Thyroid gland (tissue), 4 donors: ENCODE measurements around the gene OCLN. TPM values are rescaled to one million over a fixed set of nuclear protein-coding genes. Genes with fewer than 3 reads are reported as not detected.
A peak's percentile ranks its signal among the peaks of the same experiment; 100 is the strongest.

ENCODE experiments used
- DNase-seq, 2 donors: peaks; one replicate each; pipeline ENCODE4 v3.0.0-alpha.2; 2019
- H3K27ac ChIP-seq, 3 donors: fragments of 200-600 bp; sonication (generic); 1 replicate in 2 of 3; 2 replicates in 1 of 3; pipeline ENCODE4 v1.5.1; 2016 to 2019; ENCODE audit warnings: mild to moderate bottlenecking in 1 of 3, moderate library complexity in 1 of 3
- H3K27me3 ChIP-seq: fragments of 200-600 bp; sonication (generic); one replicate; pipeline ENCODE4 v1.5.1; 2019
- H3K36me3 ChIP-seq, 2 donors: fragments of 200-600 bp; sonication (generic); one replicate each; pipeline ENCODE4 v1.5.1; 2016 to 2019
- H3K4me1 ChIP-seq, 2 donors: fragments of 200-600 bp; sonication (generic); one replicate each; pipeline ENCODE4 v1.5.1; 2017 to 2019
- H3K4me3 ChIP-seq, 3 donors: fragments of 200-600 bp; sonication (generic); replicated peaks in 1 of 3; 1 replicate in 2 of 3; 2 replicates in 1 of 3; pipeline ENCODE4 v1.5.1; 2016; ENCODE audit warnings: mild to moderate bottlenecking in 1 of 3
- H3K9me3 ChIP-seq: fragments of 200-600 bp; sonication (generic); one replicate; pipeline ENCODE4 v1.5.1; 2017
- POLR2A ChIP-seq, 2 donors: fragments of 450-650 bp; IDR thresholded peaks; one replicate each; pipeline ENCODE4 v1.6.1; 2017; ENCODE audit warnings: antibody characterized with exemption in 2 of 2, mild to moderate bottlenecking in 2 of 2, moderate library complexity in 1 of 2
- whole genome bisulfite sequencing, 2 donors: methylation state at CpG; one replicate each; pipeline ENCODE4 v1.1.5; 2017; 5-methylcytosine and 5-hydroxymethylcytosine counted together
- intact Hi-C: fragments of 100-400 bp; cut with DNase I; formaldehyde crosslinking; loops from one replicate; pipeline ENCODE4 v1.15.1; 2023
- total RNA-seq, 4 donors: library from RNA; depleted of rRNA; stranded (reverse); fragments of >200 nt; gene quantifications; one replicate each; pipeline ENCODE4 v1.2.3, GENCODE V29; 2016
- TF ChIP-seq, protein P1 (sequence below), 6 experiments: fragments of 200-600 bp in 3 of 6; fragments of 450-650 bp in 3 of 6; sonication (generic) in 3 of 6; IDR thresholded peaks; one replicate each; pipeline ENCODE4 v1.5.1; 2016 to 2019; ENCODE audit warnings: antibody characterized with exemption in 6 of 6, mild to moderate bottlenecking in 2 of 6, inconsistent platforms in 1 of 6, moderate library complexity in 1 of 6

OCLN gene
- total RNA-seq, 4 donors from 2014 or later = 148 to 248 (median 197) TPM

GRCh38 chr5:69502367-69502766 lies 9.8 kb downstream of the OCLN start:
- H3K36me3 ChIP-seq = no peaks in the 10 kb centered on the region
- no peaks in the 10 kb centered on the region for H3K9me3 ChIP-seq
- 40 to 50% methylated on average over 2 of the region's 2 CpGs for WGBS, 2 donors
- no peaks in the 10 kb centered on the region for H3K27me3 ChIP-seq
- intact Hi-C loops = no loop called here
- H3K27ac ChIP-seq = peak overlapping the region; percentile 73 to 86 (median 82)
- no peak overlapping the region for H3K4me3 ChIP-seq
- peaks cover 13 to 34% of the 10 kb centered on the region in 2 donors for H3K4me1 ChIP-seq
- no peak for DNase-seq
- TF ChIP-seq, protein P1, sequence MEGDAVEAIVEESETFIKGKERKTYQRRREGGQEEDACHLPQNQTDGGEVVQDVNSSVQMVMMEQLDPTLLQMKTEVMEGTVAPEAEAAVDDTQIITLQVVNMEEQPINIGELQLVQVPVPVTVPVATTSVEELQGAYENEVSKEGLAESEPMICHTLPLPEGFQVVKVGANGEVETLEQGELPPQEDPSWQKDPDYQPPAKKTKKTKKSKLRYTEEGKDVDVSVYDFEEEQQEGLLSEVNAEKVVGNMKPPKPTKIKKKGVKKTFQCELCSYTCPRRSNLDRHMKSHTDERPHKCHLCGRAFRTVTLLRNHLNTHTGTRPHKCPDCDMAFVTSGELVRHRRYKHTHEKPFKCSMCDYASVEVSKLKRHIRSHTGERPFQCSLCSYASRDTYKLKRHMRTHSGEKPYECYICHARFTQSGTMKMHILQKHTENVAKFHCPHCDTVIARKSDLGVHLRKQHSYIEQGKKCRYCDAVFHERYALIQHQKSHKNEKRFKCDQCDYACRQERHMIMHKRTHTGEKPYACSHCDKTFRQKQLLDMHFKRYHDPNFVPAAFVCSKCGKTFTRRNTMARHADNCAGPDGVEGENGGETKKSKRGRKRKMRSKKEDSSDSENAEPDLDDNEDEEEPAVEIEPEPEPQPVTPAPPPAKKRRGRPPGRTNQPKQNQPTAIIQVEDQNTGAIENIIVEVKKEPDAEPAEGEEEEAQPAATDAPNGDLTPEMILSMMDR (IDR thresholded peaks at IDR 0.05) = no peak
- no peak for TF ChIP-seq POLR2A (IDR thresholded peaks at IDR 0.05)

DNA sequence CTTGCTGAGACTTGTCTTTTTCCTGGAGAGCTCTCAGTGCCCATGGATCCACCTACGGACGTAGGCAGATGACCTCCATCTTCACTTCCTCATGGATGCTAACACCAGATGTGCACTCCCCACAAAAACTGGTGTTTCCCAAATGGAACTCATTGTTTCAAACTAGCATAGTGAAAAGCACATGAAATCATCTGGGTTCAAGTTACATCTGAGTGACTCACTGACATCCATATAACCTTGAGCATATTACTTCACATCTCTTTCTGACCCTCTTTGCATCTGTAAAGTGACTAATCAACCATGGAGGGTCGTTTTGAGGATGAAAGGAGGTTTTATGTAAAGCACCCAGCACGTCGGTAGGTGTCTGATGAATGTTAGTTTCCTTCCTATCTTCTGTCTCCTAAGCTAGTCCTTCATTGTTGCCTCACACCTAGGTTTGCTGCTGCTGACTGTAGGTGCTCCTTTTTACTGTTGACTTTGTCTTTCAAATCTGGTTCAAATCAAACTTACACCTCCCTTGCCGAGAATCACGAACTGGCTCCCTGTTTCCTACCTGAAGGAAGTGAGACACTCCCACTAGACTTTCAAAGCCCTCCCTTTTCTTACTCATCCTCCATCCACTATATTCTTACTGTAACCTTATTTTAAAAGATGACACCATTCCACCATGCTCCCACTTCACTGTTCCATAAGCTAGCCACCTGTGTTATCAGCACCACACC lies 10.3 kb downstream of the OCLN start:
- Histone ChIP-seq H3K36me3 (no peaks in the 10 kb centered on the region), H3K4me1 (peaks cover 13 to 34% of the 10 kb centered on the region in 2 donors), H3K4me3 (no peak overlapping the region), H3K27ac (peak overlapping the region; percentile 73 to 86 (median 82)), H3K9me3 (no peaks in the 10 kb centered on the region), H3K27me3 (no peaks in the 10 kb centered on the region)
- intact Hi-C loops = no loop called here
- DNase-seq = no peak
- TF ChIP-seq POLR2A (IDR thresholded peaks at IDR 0.05) = no peak
- TF ChIP-seq, protein P1 (IDR thresholded peaks at IDR 0.05) = no peak
- WGBS, 2 donors = 71 to 72% methylated on average over 7 of the region's 7 CpGs

DNA sequence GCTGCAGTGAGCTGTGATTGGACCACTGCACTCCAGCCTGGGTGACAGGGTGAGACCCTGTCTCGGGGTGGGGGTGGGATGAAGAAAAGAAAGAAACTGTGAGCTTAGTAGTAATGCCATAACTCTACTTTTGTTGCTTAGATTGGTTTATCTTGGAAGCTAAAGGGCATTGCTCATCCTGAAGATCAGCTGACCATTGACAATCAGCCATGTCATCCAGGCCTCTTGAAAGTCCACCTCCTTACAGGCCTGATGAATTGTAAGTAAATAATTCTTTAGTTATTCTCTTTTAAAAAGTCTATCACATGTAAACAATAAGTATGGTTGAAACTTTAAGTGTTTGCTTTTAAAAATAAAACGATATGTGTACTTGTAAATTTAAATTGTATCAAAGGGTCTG lies 11.4 kb downstream of the OCLN start:
- Histone ChIP-seq H3K27ac (peak overlapping the region in 2 of 3 donors; percentile 82 to 86), H3K4me3 (no peak overlapping the region), H3K4me1 (peaks cover 13 to 33% of the 10 kb centered on the region in 2 donors), H3K27me3 (no peaks in the 10 kb centered on the region), H3K9me3 (no peaks in the 10 kb centered on the region), H3K36me3 (peaks cover 0 to under 1% of the 10 kb centered on the region in 2 donors)
- TF ChIP-seq, protein P1 (IDR thresholded peaks at IDR 0.05) = no peak
- no peak for TF ChIP-seq POLR2A (IDR thresholded peaks at IDR 0.05)
- 87 to 89% methylated on average over 2 of the region's 2 CpGs for WGBS, 2 donors
- intact Hi-C loops = no loop called here
- no peak for DNase-seq

DNA sequence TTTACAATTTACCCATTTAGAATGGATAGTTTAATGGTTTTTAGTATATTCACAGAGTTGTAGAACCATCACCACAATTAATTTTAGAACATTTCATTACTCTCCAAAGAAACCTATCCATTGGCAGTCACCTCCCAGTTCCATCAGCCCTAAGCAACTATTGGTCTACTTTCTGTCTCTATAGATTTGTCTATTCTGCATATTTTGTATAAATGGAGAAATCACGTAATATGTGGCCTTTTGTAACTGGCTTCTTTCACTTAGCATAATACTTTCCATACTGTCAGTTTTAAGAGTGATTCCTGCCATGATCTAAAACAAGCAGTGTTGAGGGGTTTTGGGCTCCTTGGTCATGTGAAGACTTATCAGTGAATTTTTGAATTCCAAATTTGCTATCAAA lies 12.7 kb downstream of the OCLN start:
- no peaks in the 10 kb centered on the region for H3K27me3 ChIP-seq
- DNase-seq = no peak
- peaks cover 6 to 8% of the 10 kb centered on the region in 2 donors for H3K36me3 ChIP-seq
- H3K9me3 ChIP-seq = no peaks in the 10 kb centered on the region
- intact Hi-C loops = no loop called here
- H3K4me1 ChIP-seq = peaks cover 13 to 29% of the 10 kb centered on the region in 2 donors
- WGBS, 2 donors = 96 to 98% methylated on average over 1 of the region's 1 CpG
- H3K27ac ChIP-seq = peak overlapping the region in 1 of 3 donors; percentile 24
- no peak overlapping the region for H3K4me3 ChIP-seq
- TF ChIP-seq POLR2A (IDR thresholded peaks at IDR 0.05) = no peak
- TF ChIP-seq, protein P1 (IDR thresholded peaks at IDR 0.05) = no peak

GRCh38 chr5:69509212-69509611 lies 16.6 kb downstream of the OCLN start:
- intact Hi-C loops = no loop called here
- TF ChIP-seq POLR2A (IDR thresholded peaks at IDR 0.05) = no peak
- TF ChIP-seq, protein P1 (IDR thresholded peaks at IDR 0.05) = no peak
- WGBS, 2 donors = 93 to 97% methylated on average over 6 of the region's 6 CpGs

More at GRCh38 chr5:69509212-69509611, 16.6 kb downstream of the OCLN start:
- Histone ChIP-seq H3K27ac (no peak overlapping the region), H3K36me3 (peaks cover 8 to 9% of the 10 kb centered on the region in 2 donors), H3K4me1 (peaks cover 0 to 17% of the 10 kb centered on the region in 2 donors), H3K4me3 (no peak overlapping the region), H3K9me3 (no peaks in the 10 kb centered on the region), H3K27me3 (no peaks in the 10 kb centered on the region)
- DNase-seq = no peak
